H1 (cell line): Measurements from ENCODE around the gene PITPNC1. TPM values are rescaled to one million over a fixed set of nuclear protein-coding genes. Genes with fewer than 3 reads are reported as not detected.

ENCODE experiments used
- CTCF ChIA-PET: fragments of 300-600 bp; sonication (Branson Sonifier 250); formaldehyde crosslinking; loops from one replicate; lab custom pipeline; 2021; ENCODE audit not compliant: partially characterized antibody; lab: Charles Lee
- POLR2A ChIA-PET: fragments of 300-600 bp; sonication (Branson Sonifier 250); formaldehyde crosslinking; loops from one replicate; lab custom pipeline; 2021; ENCODE audit warnings: inconsistent platforms; ENCODE audit not compliant: partially characterized antibody; lab: Charles Lee
- DNase-seq, 2 experiments: peaks; one replicate each; pipeline versions ENCODE4 v3.0.0 to v3.0.0-alpha.2; 2010 to 2022; ENCODE audit warnings: low spot score in 2 of 2, low read depth in 1 of 2, mixed read lengths in 1 of 2
- FAIRE-seq: peaks from 2 replicates; lab custom pipeline; 2011; peaks lifted over from hg19 to GRCh38; lab: Jason Lieb, UNC
- H2AFZ ChIP-seq: 2 replicates; pipeline ENCODE4 v1.8.1; 2012; ENCODE audit warnings: low read length, inconsistent platforms
- H2AK5ac ChIP-seq: 2 replicates; pipeline ENCODE4 v1.6.1; 2013; ENCODE audit warnings: low read depth, low read length
- H2BK120ac ChIP-seq: replicated peaks from 2 replicates; pipeline ENCODE3; 2013; ENCODE audit warnings: low read depth, low read length, inconsistent platforms
- H2BK12ac ChIP-seq: 2 replicates; pipeline ENCODE4 v1.6.1; 2013; ENCODE audit warnings: low read depth, low read length
- H2BK15ac ChIP-seq: 2 replicates; pipeline ENCODE4 v1.6.1; 2013; ENCODE audit warnings: low read length
- H2BK20ac ChIP-seq: 2 replicates; pipeline ENCODE4 v1.6.1; 2013; ENCODE audit warnings: low read length
- H2BK5ac ChIP-seq: 2 replicates; pipeline ENCODE4 v1.6.1; 2013; ENCODE audit warnings: low read depth, low read length
- H3K14ac ChIP-seq: 2 replicates; pipeline ENCODE4 v1.6.1; 2013; ENCODE audit warnings: inconsistent platforms; ENCODE audit not compliant: insufficient read length
- H3K18ac ChIP-seq: 2 replicates; pipeline ENCODE4 v1.6.1; 2013; ENCODE audit warnings: low read length; ENCODE audit errors: extremely low read depth
- H3K23ac ChIP-seq: 2 replicates; pipeline ENCODE4 v1.6.1; 2013; ENCODE audit warnings: inconsistent platforms; ENCODE audit not compliant: insufficient read length
- H3K23me2 ChIP-seq: 2 replicates; pipeline ENCODE4 v1.6.1; 2013; ENCODE audit warnings: low read depth, low read length
- H3K27ac ChIP-seq: 2 replicates; pipeline ENCODE4 v1.6.1; 2011; ENCODE audit warnings: low read depth, low read length, inconsistent platforms
- H3K27me3 ChIP-seq, 4 experiments: replicated peaks in 1 of 4; 1 replicate in 1 of 4; 2 replicates in 3 of 4; pipeline versions ENCODE4 v1.6.1 to v1.8.1; 2011 to 2013; ENCODE audit warnings: low read length in 3 of 4, mild to moderate bottlenecking in 3 of 4, inconsistent platforms in 2 of 4, mixed read lengths in 2 of 4, moderate library complexity in 1 of 4; ENCODE audit not compliant: control insufficient read depth in 3 of 4, insufficient read depth in 3 of 4; ENCODE audit errors: extremely low read depth in 1 of 4
- H3K36me3 ChIP-seq, 4 experiments: 2 replicates each; pipeline versions ENCODE4 v1.6.1 to v1.8.1; 2011 to 2013; ENCODE audit warnings: mild to moderate bottlenecking in 4 of 4, low read length in 3 of 4, moderate library complexity in 2 of 4, control low read depth in 1 of 4, inconsistent platforms in 1 of 4; ENCODE audit not compliant: insufficient read depth in 4 of 4, control insufficient read depth in 2 of 4
- H3K4ac ChIP-seq: replicated peaks from 2 replicates; pipeline ENCODE3; 2013; ENCODE audit warnings: low read length, low read depth, mixed read lengths, inconsistent platforms; ENCODE audit not compliant: insufficient read length
- H3K4me1 ChIP-seq, 4 experiments: replicated peaks in 1 of 4; 1 replicate in 1 of 4; 2 replicates in 3 of 4; pipeline versions ENCODE4 v1.6.1 to v1.8.1; 2011 to 2013; ENCODE audit warnings: low read length in 3 of 4, inconsistent platforms in 2 of 4, mixed read lengths in 1 of 4; ENCODE audit not compliant: insufficient read depth in 4 of 4, control insufficient read depth in 3 of 4
- H3K4me2 ChIP-seq, 2 experiments: 2 replicates each; pipeline versions ENCODE4 v1.6.1 to v1.8.1; 2011 to 2013; ENCODE audit warnings: low read depth in 2 of 2, low read length in 2 of 2, control low read depth in 1 of 2, inconsistent platforms in 1 of 2, mild to moderate bottlenecking in 1 of 2; ENCODE audit not compliant: insufficient read depth in 1 of 2
- H3K4me3 ChIP-seq, 4 experiments: fragments of 200-600, 300-600 bp in 1 of 4; sonication (generic), shearing (Covaris generic), sonication (Bioruptor Twin) in 1 of 4; 2 replicates each; pipeline versions ENCODE4 v1.5.1 to v1.8.1; 2011 to 2016; ENCODE audit warnings: low read length in 4 of 4, low read depth in 3 of 4, control low read depth in 2 of 4, inconsistent platforms in 2 of 4, mild to moderate bottlenecking in 2 of 4, mixed read lengths in 1 of 4, moderate library complexity in 1 of 4; ENCODE audit not compliant: insufficient read depth in 2 of 4; ENCODE audit errors: extremely low read depth in 1 of 4
- H3K56ac ChIP-seq: replicated peaks from 2 replicates; pipeline ENCODE3; 2013; ENCODE audit warnings: low read depth, mild to moderate bottlenecking, mixed read lengths, low read length, inconsistent platforms; ENCODE audit not compliant: insufficient read length
- H3K79me1 ChIP-seq: 2 replicates; pipeline ENCODE4 v1.6.1; 2013; ENCODE audit warnings: low read depth, low read length, control low read depth
- H3K79me2 ChIP-seq, 2 experiments: 2 replicates each; pipeline versions ENCODE4 v1.6.1 to v1.8.1; 2012 to 2013; ENCODE audit warnings: low read length in 2 of 2, mild to moderate bottlenecking in 2 of 2, inconsistent platforms in 1 of 2; ENCODE audit not compliant: insufficient read depth in 2 of 2, control insufficient read depth in 1 of 2
- H3K9ac ChIP-seq, 4 experiments: replicated peaks in 1 of 4; 1 replicate in 1 of 4; 2 replicates in 3 of 4; pipeline versions ENCODE4 v1.6.1 to v1.8.1; 2011 to 2013; ENCODE audit warnings: low read depth in 3 of 4, low read length in 3 of 4, control low read depth in 2 of 4, mild to moderate bottlenecking in 2 of 4, moderate library complexity in 2 of 4, inconsistent platforms in 1 of 4; ENCODE audit errors: extremely low read depth in 1 of 4
- H3K9me3 ChIP-seq, 2 experiments: 2 replicates each; pipeline versions ENCODE4 v1.6.1 to v1.8.1; 2012 to 2013; ENCODE audit warnings: mild to moderate bottlenecking in 2 of 2, moderate library complexity in 2 of 2, control low read depth in 1 of 2, inconsistent platforms in 1 of 2, low read depth in 1 of 2, low read length in 1 of 2, mixed read lengths in 1 of 2; ENCODE audit not compliant: insufficient read depth in 2 of 2
- H4K20me1 ChIP-seq, 2 experiments: replicated peaks in 1 of 2; 2 replicates each; pipeline versions ENCODE3 to v1.8.1; 2011 to 2013; ENCODE audit warnings: inconsistent platforms in 2 of 2, low read length in 2 of 2, mild to moderate bottlenecking in 1 of 2; ENCODE audit not compliant: insufficient read depth in 2 of 2, control insufficient read depth in 1 of 2
- H4K5ac ChIP-seq: 2 replicates; pipeline ENCODE4 v1.6.1; 2013; ENCODE audit warnings: low read length, low read depth, mixed read lengths, inconsistent platforms; ENCODE audit not compliant: insufficient read length
- H4K8ac ChIP-seq: 2 replicates; pipeline ENCODE4 v1.8.0; 2013; ENCODE audit warnings: mild to moderate bottlenecking, moderate library complexity, low read length, inconsistent platforms; ENCODE audit not compliant: insufficient read depth; ENCODE audit errors: extremely low read depth
- H4K91ac ChIP-seq: replicated peaks from 2 replicates; pipeline ENCODE3; 2013; ENCODE audit warnings: low read length, mixed read lengths, inconsistent platforms; ENCODE audit not compliant: insufficient read length
- GABPA ChIP-seq: IDR thresholded peaks from 2 replicates; pipeline ENCODE4 v1.6.1; 2011; ENCODE audit warnings: mild to moderate bottlenecking, low read length, moderate library complexity, borderline replicate concordance; ENCODE audit not compliant: insufficient read depth
- SIN3A ChIP-seq, 2 experiments: IDR thresholded peaks in 1 of 2; conservative IDR thresholded peaks in 1 of 2; 2 replicates each; pipeline ENCODE4 v1.6.1; 2011 to 2012; ENCODE audit warnings: low read length in 2 of 2, improper control_type of control experiment in 1 of 2, low read depth in 1 of 2, mild to moderate bottlenecking in 1 of 2
- SIX5 ChIP-seq: IDR thresholded peaks from 2 replicates; pipeline ENCODE4 v1.6.1; 2011; ENCODE audit warnings: mild to moderate bottlenecking, low read depth, low read length
- SP4 ChIP-seq: IDR thresholded peaks from 2 replicates; pipeline ENCODE4 v1.6.1; 2012; ENCODE audit warnings: low read length, inconsistent platforms
- WGBS, 2 experiments: shearing (Covaris generic) in 1 of 2; methylation state at CpG; one replicate each; pipeline versions ENCODE4 v1.1.6 to v1.1.7; 2013 to 2015; ENCODE audit warnings: low lambda C conversion rate in 2 of 2, mixed read lengths in 2 of 2, inconsistent platforms in 1 of 2, low coverage in 1 of 2, missing lambda C conversion rate in 1 of 2; ENCODE audit not compliant: insufficient replicate concordance in 2 of 2, insufficient coverage in 1 of 2, insufficient read length in 1 of 2; ENCODE audit errors: extremely low coverage in 1 of 2, missing lambda C conversion rate in 1 of 2; 5-methylcytosine and 5-hydroxymethylcytosine counted together
- polyA plus RNA-seq, 7 experiments: library from polyadenylated mRNA; depleted of rRNA in 3 of 7; stranded (reverse) in 5 of 7; unstranded in 2 of 7; fragments of >200 nt in 5 of 7; fragments of 200-250 nt in 2 of 7; gene quantifications; 1 replicate in 5 of 7; 2 replicates in 1 of 7; 4 replicates in 1 of 7; pipeline versions ENCODE4 v1.2.1 to v1.2.3, GENCODE V29; 2011 to 2013; ENCODE audit warnings: missing spikeins in 2 of 7, mixed read lengths in 2 of 7
- total RNA-seq: library from RNA; stranded (reverse); fragmentation: NEBNext Ultra II Directional; extraction: Animal tissue kit (Norgen Biotek cat#: 25700); gene quantifications from 2 replicates; pipeline ENCODE4 v1.2.1, GENCODE V29; 2021

The PITPNC1 gene
- total and polyA plus RNA-seq, 2 of the 8 experiments (the other 6 are each of a cell fraction or from before 2014, with no cell fraction given): 17.6 to 54.7 TPM

- POLR2A ChIA-PET: interaction anchor here (0.6 to 1.5 kb wide), 5 partner anchors 13 to 371 kb away, joined by 3 to 5 read pairs (median 3); no protein-coding TSS in a partner anchor
Observed at GRCh38 chr17:67336859-67337258, 40.2 kb upstream of the PITPNC1 start.

More at GRCh38 chr17:67336859-67337258, 40.2 kb upstream of the PITPNC1 start:
- no peaks in the 10 kb centered on the region for H3K79me1 ChIP-seq
- H3K36me3 ChIP-seq: peaks cover 0 to 17% (median 11%) of the 10 kb centered on the region in 4 experiments; a peak in 6 of 8 replicates
- H4K20me1 ChIP-seq: no peaks in the 10 kb centered on the region
- H2AK5ac ChIP-seq: no peak overlapping the region
- H4K8ac ChIP-seq: no peak overlapping the region
- H3K14ac ChIP-seq: no peak overlapping the region
- CTCF ChIA-PET: interaction anchor here (1.0 to 1.4 kb wide), 3 partner anchors 15 to 116 kb away, joined by 3 to 4 read pairs (median 4); no protein-coding TSS in a partner anchor
- H3K79me2 ChIP-seq: no peaks in the 10 kb centered on the region
- H3K9me3 ChIP-seq: no peaks in the 10 kb centered on the region
- no peak overlapping the region for H2BK20ac ChIP-seq
- no peak overlapping the region for H3K23ac ChIP-seq
- H3K27me3 ChIP-seq: no peaks in the 10 kb centered on the region
- no peak overlapping the region for H3K56ac ChIP-seq
- FAIRE-seq: no peak
- DNase-seq: peak in 1 of 2 experiments; percentile 37
- H3K4ac ChIP-seq: no peak overlapping the region
- no peak overlapping the region for H4K5ac ChIP-seq
- no peak overlapping the region for H2BK15ac ChIP-seq
- H4K91ac ChIP-seq: no peak overlapping the region
- H2AFZ ChIP-seq: no peak overlapping the region
- no peaks in the 10 kb centered on the region for H3K4me1 ChIP-seq
- no peak overlapping the region for H3K18ac ChIP-seq
- no peak overlapping the region for H3K4me2 ChIP-seq
- no peak overlapping the region for H3K4me3 ChIP-seq
- no peak overlapping the region for H2BK120ac ChIP-seq
- H3K27ac ChIP-seq: no peak overlapping the region
- no peak overlapping the region for H2BK5ac ChIP-seq
- TF ChIP-seq SP4: no peak
- no peak for TF ChIP-seq SIX5
- no peak for TF ChIP-seq SIN3A (conservative IDR thresholded peaks at IDR 0.05 in 1 of 2, IDR thresholded peaks at IDR 0.05 in 1 of 2; ENCODE audit: low read depth in 1 of 2, low read length in 2 of 2)
- no peak for TF ChIP-seq GABPA
- WGBS, 2 experiments: 91% methylated on average over 12 of the region's 12 CpGs; no CpG with 5 or more reads in 1 of the 2 experiments
- no peak overlapping the region for H2BK12ac ChIP-seq
- no peaks in the 10 kb centered on the region for H3K23me2 ChIP-seq
- no peak overlapping the region for H3K9ac ChIP-seq
